A204.1 (cell line): ENCODE data around the gene NANP.

Experiments
- FAIRE-seq: peaks from 2 replicates; lab custom pipeline; 2012; peaks lifted over from hg19 to GRCh38; lab: Jason Lieb, UNC

NANP gene

DNA sequence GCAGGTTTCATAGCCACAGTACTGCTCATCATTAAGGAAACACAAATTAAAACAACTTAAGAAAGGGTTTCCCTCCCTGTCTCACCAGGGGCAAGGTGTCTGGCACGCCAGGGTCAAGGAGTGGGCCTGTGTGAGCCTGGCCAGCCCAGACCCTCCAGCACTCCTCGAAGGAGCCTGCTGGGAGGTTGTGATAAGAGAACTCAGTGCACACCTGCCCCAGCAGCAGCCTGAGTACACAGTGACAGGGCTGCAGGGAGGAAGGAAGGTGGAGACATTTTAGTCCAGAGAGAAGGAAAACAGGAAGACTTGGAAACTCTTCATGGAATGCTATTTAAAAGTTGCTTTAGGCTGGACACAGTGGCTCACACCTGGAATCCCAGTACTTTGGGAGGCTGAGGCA lies 52.6 kb downstream of the NANP start:
- FAIRE-seq = no peak

DNA sequence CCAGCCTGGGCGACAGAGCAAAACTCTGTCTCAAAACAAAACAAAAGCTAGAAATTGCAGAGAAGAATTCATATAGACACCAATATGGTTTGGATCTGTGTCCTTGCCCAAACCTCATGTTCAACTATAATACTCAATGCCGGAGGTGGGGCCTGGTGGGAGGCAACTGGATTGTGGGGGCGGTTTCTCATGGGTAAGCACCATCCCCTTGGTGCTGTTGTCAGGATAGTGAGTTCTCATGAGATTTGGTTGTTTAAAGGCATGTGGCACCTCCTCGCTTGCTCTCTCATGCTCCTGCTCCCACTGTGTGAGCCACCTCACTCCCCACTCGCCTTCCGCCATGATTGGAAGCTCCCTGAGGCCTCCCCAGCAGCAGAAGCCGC lies 53.7 kb downstream of the NANP start:
- no peak for FAIRE-seq

DNA sequence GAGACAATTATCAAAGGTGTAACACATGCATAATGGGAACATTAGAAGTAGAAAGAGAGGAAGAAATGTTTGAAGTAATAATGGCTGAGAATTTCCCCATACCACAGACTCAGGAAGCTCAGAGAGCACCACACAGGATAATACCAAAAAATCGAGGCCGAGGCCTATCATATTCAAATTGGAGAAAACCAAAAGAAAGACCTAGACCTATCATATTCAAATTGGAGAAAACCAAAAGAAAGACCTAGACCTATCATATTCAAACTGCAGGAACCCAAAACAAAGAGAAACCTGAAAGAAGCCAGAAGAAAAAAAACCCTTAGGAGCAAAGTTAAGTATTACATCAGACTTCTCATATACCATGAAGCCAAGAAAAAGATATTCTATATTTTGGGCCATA lies 56.5 kb downstream of the NANP start:
- FAIRE-seq = no peak

DNA sequence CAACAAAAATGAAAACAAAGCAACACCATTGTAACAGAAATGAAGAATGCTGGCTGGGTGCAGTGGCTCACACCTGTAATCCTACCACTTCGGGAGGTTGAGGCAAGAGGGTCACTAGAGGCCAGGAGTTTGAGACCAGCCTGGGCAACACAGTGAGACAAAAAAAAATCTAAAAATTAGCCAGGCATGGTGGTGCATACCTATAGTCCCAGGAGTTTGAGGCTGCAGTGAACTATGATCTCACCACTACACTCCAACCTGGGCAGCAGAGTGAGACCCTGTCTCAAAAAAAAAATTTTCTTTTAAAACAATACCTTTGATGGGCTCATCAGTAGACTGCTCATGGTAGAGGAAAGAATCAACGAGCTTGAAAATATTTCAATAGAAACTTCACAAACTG lies 57.0 kb downstream of the NANP start:
- FAIRE-seq = no peak

DNA sequence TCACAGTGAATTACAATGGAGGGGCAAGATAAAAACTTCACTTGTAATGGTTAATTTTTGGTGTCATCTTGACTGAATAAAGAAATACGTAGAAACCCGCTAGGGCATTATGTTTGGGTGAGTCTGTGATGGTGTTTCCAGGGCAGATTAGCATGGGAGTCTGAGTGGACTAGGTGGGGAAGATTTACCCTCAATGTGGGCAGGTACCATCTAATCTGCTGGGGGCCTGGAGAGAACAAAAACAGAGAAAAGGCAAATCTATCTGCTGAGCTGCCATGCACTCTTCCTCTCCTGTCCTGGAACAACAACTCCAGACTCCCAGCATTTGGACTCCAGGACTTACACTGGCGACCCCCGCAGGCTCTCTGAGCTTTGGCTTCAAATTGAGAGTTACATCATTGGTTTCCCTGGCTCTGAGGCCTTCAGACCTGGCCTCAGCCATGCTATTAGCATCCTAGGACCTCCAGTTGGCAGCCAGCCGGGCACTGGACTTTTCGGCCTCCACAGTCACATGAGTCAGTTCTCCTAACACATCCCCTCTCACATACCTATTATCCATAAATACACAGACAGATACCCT lies 58.1 kb downstream of the NANP start:
- no peak for FAIRE-seq

DNA sequence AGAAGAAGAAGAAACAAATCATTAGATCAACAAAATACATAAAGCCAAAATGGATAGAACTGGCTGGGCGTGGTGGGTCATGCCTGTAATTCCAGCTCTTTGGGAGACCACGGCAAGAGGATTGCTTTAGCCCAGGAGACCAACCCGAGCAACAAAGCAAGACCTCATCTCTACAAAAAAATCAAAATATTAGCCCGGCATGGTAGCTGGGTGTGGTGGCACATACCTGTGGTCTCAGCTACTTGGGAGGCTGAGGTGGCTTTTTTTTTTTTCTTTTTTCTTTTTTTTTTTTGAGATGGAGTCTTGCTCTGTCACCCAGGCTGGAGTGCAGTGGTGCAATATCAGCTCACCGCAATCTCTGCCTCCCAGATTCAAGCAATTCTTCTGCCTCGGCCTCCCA lies 59.9 kb downstream of the NANP start:
- no peak for FAIRE-seq

DNA sequence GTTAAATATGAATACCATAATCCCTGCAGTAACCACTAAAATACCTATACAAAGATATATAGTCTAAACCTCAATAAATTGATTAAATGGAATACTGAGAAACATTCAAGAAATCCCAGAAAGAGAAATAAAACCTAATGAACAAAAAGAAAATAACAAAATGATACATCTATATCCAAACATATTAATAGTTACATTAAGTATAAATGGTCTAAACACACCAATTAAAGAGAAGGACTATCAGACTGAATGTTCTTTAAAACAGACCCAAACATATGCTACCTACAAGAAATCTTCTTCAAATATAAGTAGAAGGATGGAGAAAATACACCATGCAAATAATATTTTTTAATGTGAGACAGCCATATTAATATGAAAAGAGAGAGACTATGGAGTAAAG lies 60.5 kb downstream of the NANP start:
- peak; percentile 14 for FAIRE-seq
